ENCODE measurements around the gene GRM3.

Gene GRM3

GRCh38 chr7:86689363-86689762 lies 45.7 kb downstream of the GRM3 start:
- DNase-seq: no peak

GRCh38 chr7:86692755-86693154 lies 49.0 kb downstream of the GRM3 start:
- no peak for DNase-seq

- peak in 1 of 51 donors; percentile 20 for DNase-seq
These were observed 62.7 kb downstream of the GRM3 start for GRCh38 chr7:86706406-86706805.

GRCh38 chr7:86708031-86708680 lies 64.4 kb downstream of the GRM3 start:
- peak in 39 of 51 donors; percentile 1 to 79 (median 36) for DNase-seq

GRCh38 chr7:86720306-86720705 lies 76.6 kb downstream of the GRM3 start:
- DNase-seq: no peak

- DNase-seq: no peak
These were observed 90.1 kb downstream of the GRM3 start for GRCh38 chr7:86733783-86734182.

- DNase-seq: no peak
These were observed 101.5 kb downstream of the GRM3 start for GRCh38 chr7:86745013-86745745.

- DNase-seq: peak in 1 of 51 donors; percentile 31
These were observed 104.0 kb downstream of the GRM3 start for GRCh38 chr7:86747698-86748097.

GRCh38 chr7:86748201-86748600 lies 104.5 kb downstream of the GRM3 start:
- no peak for DNase-seq

- no peak for DNase-seq
These were observed 105.4 kb downstream of the GRM3 start for GRCh38 chr7:86748843-86749719.

GRCh38 chr7:86749741-86750665 lies 106.3 kb downstream of the GRM3 start:
- DNase-seq: no peak

- peak in 1 of 51 donors; percentile 15 for DNase-seq
These were observed 116.5 kb downstream of the GRM3 start for GRCh38 chr7:86760236-86760635.

GRCh38 chr7:86762129-86762528 lies 118.4 kb downstream of the GRM3 start:
- no peak for DNase-seq

GRCh38 chr7:86765931-86766330 lies 122.2 kb downstream of the GRM3 start:
- DNase-seq: no peak

- no peak for DNase-seq
These were observed 124.7 kb downstream of the GRM3 start for GRCh38 chr7:86768394-86768793.

- peak in 1 of 51 donors; percentile 26 for DNase-seq
These were observed 125.5 kb downstream of the GRM3 start for GRCh38 chr7:86768967-86769760.

GRCh38 chr7:86773309-86773708 lies 129.6 kb downstream of the GRM3 start:
- no peak for DNase-seq

GRCh38 chr7:86775203-86775602 lies 131.5 kb downstream of the GRM3 start:
- DNase-seq: no peak

GRCh38 chr7:86776136-86776535 lies 132.4 kb downstream of the GRM3 start:
- DNase-seq: no peak

GRCh38 chr7:86778271-86778670 lies 134.6 kb downstream of the GRM3 start:
- no peak for DNase-seq

Measured in hypothalamus (tissue), 51 donors.